CD14-positive monocyte (primary cell): Measurements from ENCODE around the gene ACVR1. TPM values are rescaled to one million over a fixed set of nuclear protein-coding genes. Genes with fewer than 3 reads are reported as not detected.

Experiments
- DNase-seq, 3 donors: peaks; one replicate each; pipeline ENCODE4 v3.0.0-alpha.2; 2011 to 2022
- H2AFZ ChIP-seq: 2 replicates; pipeline ENCODE4 v1.6.0; 2012; ENCODE audit warnings: mild to moderate bottlenecking, low read depth, low read length, inconsistent platforms; ENCODE audit not compliant: insufficient read depth, poor library complexity, severe bottlenecking
- H3K27ac ChIP-seq, 2 donors: 1 replicate in 1 of 2; 2 replicates in 1 of 2; pipeline ENCODE4 v1.5.1; 2012 to 2013; ENCODE audit warnings: low read length in 2 of 2, control low read depth in 1 of 2, inconsistent platforms in 1 of 2, low read depth in 1 of 2, mild to moderate bottlenecking in 1 of 2
- H3K27me3 ChIP-seq, 2 donors: one replicate each; pipeline versions ENCODE4 v1.6.0 to v1.6.1; 2011 to 2013; ENCODE audit warnings: low read length in 2 of 2; ENCODE audit not compliant: control insufficient read depth in 2 of 2, insufficient read depth in 2 of 2
- H3K36me3 ChIP-seq, 2 donors: replicated peaks in 1 of 2; 1 replicate in 1 of 2; 2 replicates in 1 of 2; pipeline versions ENCODE4 v1.5.1 to v1.6.1; 2012 to 2013; ENCODE audit warnings: low read length in 2 of 2, control low read depth in 1 of 2, inconsistent platforms in 1 of 2, mild to moderate bottlenecking in 1 of 2; ENCODE audit not compliant: insufficient read depth in 2 of 2, control insufficient read depth in 1 of 2
- H3K4me1 ChIP-seq, 2 donors: 1 replicate in 1 of 2; 2 replicates in 1 of 2; pipeline versions ENCODE4 v1.5.1 to v1.6.1; 2012 to 2013; ENCODE audit warnings: low read length in 2 of 2, control low read depth in 1 of 2, inconsistent platforms in 1 of 2, mild to moderate bottlenecking in 1 of 2, moderate library complexity in 1 of 2; ENCODE audit not compliant: insufficient read depth in 2 of 2, control insufficient read depth in 1 of 2
- H3K4me2 ChIP-seq: replicated peaks from 2 replicates; pipeline ENCODE3; 2012; ENCODE audit warnings: low read length, moderate library complexity, mild to moderate bottlenecking; ENCODE audit not compliant: poor library complexity, severe bottlenecking; ENCODE audit errors: extremely low read depth
- H3K4me3 ChIP-seq, 3 experiments: fragments of 200-600 bp in 1 of 3; sonication (generic) in 1 of 3; replicated peaks in 1 of 3; 1 replicate in 2 of 3; 2 replicates in 1 of 3; pipeline ENCODE4 v1.5.1; 2011 to 2013; ENCODE audit warnings: low read length in 3 of 3, mild to moderate bottlenecking in 3 of 3, control low read depth in 2 of 3, low read depth in 2 of 3, inconsistent platforms in 1 of 3, moderate library complexity in 1 of 3
- H3K79me2 ChIP-seq: 2 replicates; pipeline ENCODE4 v1.6.0; 2012; ENCODE audit warnings: mild to moderate bottlenecking, control low read depth, inconsistent platforms, low read length, moderate library complexity; ENCODE audit not compliant: insufficient read depth
- H3K9ac ChIP-seq: 2 replicates; pipeline ENCODE4 v1.6.0; 2017; ENCODE audit warnings: low read length, mild to moderate bottlenecking; ENCODE audit not compliant: insufficient read depth, poor library complexity, severe bottlenecking
- H3K9me3 ChIP-seq, 2 donors: replicated peaks in 1 of 2; 1 replicate in 1 of 2; 2 replicates in 1 of 2; pipeline versions ENCODE4 v1.5.1 to v1.6.1; 2012 to 2013; ENCODE audit warnings: low read length in 2 of 2, control low read depth in 1 of 2; ENCODE audit not compliant: control insufficient read depth in 1 of 2, insufficient read depth in 1 of 2
- H4K20me1 ChIP-seq: 2 replicates; pipeline ENCODE4 v1.6.0; 2012; ENCODE audit warnings: mild to moderate bottlenecking, low read length, control low read depth, moderate library complexity; ENCODE audit not compliant: insufficient read depth
- H3K27ac Mint-ChIP-seq, 7 donors: one replicate each; pipeline ENCODE4 v1.8.0; 2020; ENCODE audit warnings: mild to moderate bottlenecking in 7 of 7, mixed read lengths in 7 of 7, moderate library complexity in 6 of 7, inconsistent platforms in 2 of 7
- H3K27me3 Mint-ChIP-seq, 3 donors: one replicate each; pipeline ENCODE4 v1.8.0; 2021 to 2022; ENCODE audit warnings: low read depth in 3 of 3, mild to moderate bottlenecking in 3 of 3, mixed read lengths in 3 of 3, moderate library complexity in 3 of 3, inconsistent platforms in 1 of 3
- H3K36me3 Mint-ChIP-seq, 2 donors: one replicate each; pipeline ENCODE4 v1.8.0; 2020; ENCODE audit warnings: mixed read lengths in 2 of 2, inconsistent platforms in 1 of 2, mild to moderate bottlenecking in 1 of 2
- H3K4me1 Mint-ChIP-seq: one replicate; pipeline ENCODE4 v1.8.0; 2020; ENCODE audit warnings: mild to moderate bottlenecking, mixed read lengths
- H3K4me3 Mint-ChIP-seq, 2 donors: one replicate each; pipeline ENCODE4 v1.8.0; 2020; ENCODE audit warnings: mild to moderate bottlenecking in 2 of 2, mixed read lengths in 2 of 2, moderate library complexity in 1 of 2
- H3K9me3 Mint-ChIP-seq, 7 donors: one replicate each; pipeline ENCODE4 v1.8.0; 2020 to 2022; ENCODE audit warnings: mixed read lengths in 7 of 7, mild to moderate bottlenecking in 6 of 7, moderate library complexity in 6 of 7, inconsistent platforms in 2 of 7
- WGBS: methylation state at CpG from one replicate; pipeline ENCODE4 v1.1.5; 2013; ENCODE audit warnings: missing lambda C conversion rate; ENCODE audit not compliant: insufficient coverage; 5-methylcytosine and 5-hydroxymethylcytosine counted together
- intact Hi-C, 2 donors: fragments of 100-400 bp; cut with micrococcal nuclease; formaldehyde crosslinking; loops; one replicate each; pipeline versions ENCODE4 v1.15.0 to v1.15.1; 2023
- polyA plus RNA-seq, 3 donors: library from polyadenylated mRNA; depleted of rRNA in 1 of 3; unstranded in 2 of 3; stranded (reverse) in 1 of 3; fragments of 300-500 nt in 2 of 3; fragments of >200 nt in 1 of 3; fragmentation: Illumina TruSeq in 2 of 3; gene quantifications; 1 replicate in 2 of 3; 2 replicates in 1 of 3; pipeline ENCODE4 v1.2.3, GENCODE V29; 2012 to 2021
- TF ChIP-seq, protein P1 (sequence below): fragments of 200-600 bp; IDR thresholded peaks from one replicate; pipeline ENCODE4 v1.8.0; 2022; ENCODE audit warnings: antibody characterized with exemption, mild to moderate bottlenecking

ACVR1 gene
- polyA plus RNA-seq, 3 donors = 2.8 to 13.4 (median 4.9) TPM

DNA sequence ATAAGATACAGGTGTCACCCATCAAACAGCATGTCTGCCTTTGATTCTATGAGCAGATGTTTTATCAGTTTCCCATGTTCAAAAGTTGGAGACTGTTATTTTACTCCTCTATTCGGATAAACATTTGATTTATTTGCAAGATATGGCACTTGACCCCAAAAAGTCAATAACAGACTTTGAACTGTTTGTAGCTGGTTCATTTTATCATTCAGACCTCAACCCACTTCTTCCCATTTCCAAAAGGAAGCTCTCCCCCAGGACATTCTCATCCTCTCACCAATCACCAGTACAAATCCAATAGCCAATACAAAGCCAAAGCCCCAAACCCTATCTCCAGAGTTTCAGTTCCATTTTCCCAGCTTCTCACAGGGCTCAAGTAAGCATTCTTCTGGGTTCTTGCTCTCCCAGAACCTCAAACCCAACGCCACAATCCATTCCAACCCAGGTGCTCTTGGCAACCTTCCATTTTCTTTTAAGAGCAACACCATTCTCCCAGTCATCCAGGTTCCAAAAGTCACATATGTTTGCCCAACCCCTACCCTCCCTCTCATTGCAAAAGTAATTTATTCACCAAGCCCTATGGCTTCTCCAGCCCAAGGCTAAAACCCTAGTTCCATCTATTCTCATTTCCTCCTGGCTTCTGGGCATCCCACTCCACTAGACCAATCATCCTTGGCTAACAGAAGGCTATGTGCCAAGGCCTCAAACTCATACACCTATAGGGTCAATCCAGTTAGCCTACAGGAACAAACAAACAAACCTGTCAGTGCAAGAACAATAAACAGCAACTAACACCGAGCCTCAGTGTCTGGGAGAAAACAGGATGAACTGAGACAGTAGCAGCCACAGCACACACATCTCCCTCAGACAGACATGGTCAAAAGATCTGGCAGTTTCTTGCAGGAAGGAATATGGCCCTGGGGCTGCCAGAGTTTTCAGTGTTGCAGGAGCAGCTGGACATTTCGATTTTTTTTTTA lies 9.2 kb downstream of the ACVR1 start:
- Mint-ChIP-seq H3K4me1 (peaks cover 5% of the 10 kb centered on the region), H3K4me3 (no peak overlapping the region), H3K27ac (peak overlapping the region in 1 of 7 donors; percentile 8), H3K27me3 (peaks cover 0 to 3% (median 0%) of the 10 kb centered on the region in 3 donors), H3K9me3 (no peaks in the 10 kb centered on the region), H3K36me3 (peaks cover 4 to 5% of the 10 kb centered on the region in 2 donors)
- Histone ChIP-seq H3K4me3 (no peak overlapping the region), H3K9ac (no peak overlapping the region), H3K27ac (no peak overlapping the region), H3K36me3 (no peaks in the 10 kb centered on the region), H3K79me2 (peaks cover 5% of the 10 kb centered on the region), H2AFZ (no peak overlapping the region), H4K20me1 (peaks cover 44% of the 10 kb centered on the region), H3K9me3 (no peaks in the 10 kb centered on the region), H3K27me3 (no peaks in the 10 kb centered on the region), H3K4me2 (no peak overlapping the region), H3K4me1 (no peaks in the 10 kb centered on the region)
- TF ChIP-seq, protein P1, sequence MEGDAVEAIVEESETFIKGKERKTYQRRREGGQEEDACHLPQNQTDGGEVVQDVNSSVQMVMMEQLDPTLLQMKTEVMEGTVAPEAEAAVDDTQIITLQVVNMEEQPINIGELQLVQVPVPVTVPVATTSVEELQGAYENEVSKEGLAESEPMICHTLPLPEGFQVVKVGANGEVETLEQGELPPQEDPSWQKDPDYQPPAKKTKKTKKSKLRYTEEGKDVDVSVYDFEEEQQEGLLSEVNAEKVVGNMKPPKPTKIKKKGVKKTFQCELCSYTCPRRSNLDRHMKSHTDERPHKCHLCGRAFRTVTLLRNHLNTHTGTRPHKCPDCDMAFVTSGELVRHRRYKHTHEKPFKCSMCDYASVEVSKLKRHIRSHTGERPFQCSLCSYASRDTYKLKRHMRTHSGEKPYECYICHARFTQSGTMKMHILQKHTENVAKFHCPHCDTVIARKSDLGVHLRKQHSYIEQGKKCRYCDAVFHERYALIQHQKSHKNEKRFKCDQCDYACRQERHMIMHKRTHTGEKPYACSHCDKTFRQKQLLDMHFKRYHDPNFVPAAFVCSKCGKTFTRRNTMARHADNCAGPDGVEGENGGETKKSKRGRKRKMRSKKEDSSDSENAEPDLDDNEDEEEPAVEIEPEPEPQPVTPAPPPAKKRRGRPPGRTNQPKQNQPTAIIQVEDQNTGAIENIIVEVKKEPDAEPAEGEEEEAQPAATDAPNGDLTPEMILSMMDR = no peak
- intact Hi-C loops = no loop called here
- WGBS = 94% methylated on average over 2 of the region's 4 CpGs
- DNase-seq = no peak

- H3K4me1 ChIP-seq = no peaks in the 10 kb centered on the region
- no peaks in the 10 kb centered on the region for H3K36me3 ChIP-seq
- no peak overlapping the region for H3K27ac ChIP-seq
- H3K79me2 ChIP-seq = peaks cover 6% of the 10 kb centered on the region
- no peak overlapping the region for H3K4me3 ChIP-seq
- DNase-seq = no peak
- intact Hi-C loops = no loop called here
- no peaks in the 10 kb centered on the region for H3K9me3 ChIP-seq
- H3K27me3 Mint-ChIP-seq = peaks cover 0 to 3% (median 0%) of the 10 kb centered on the region in 3 donors
- no peak overlapping the region for H3K4me3 Mint-ChIP-seq
- no peaks in the 10 kb centered on the region for H3K27me3 ChIP-seq
- peaks cover 5% of the 10 kb centered on the region for H3K4me1 Mint-ChIP-seq
- H3K27ac Mint-ChIP-seq = no peak overlapping the region
- no peaks in the 10 kb centered on the region for H3K9me3 Mint-ChIP-seq
- H2AFZ ChIP-seq = no peak overlapping the region
- 100% methylated on average over 1 of the region's 3 CpGs for whole genome bisulfite sequencing
- H3K4me2 ChIP-seq = no peak overlapping the region
- no peak overlapping the region for H3K9ac ChIP-seq
- TF ChIP-seq, protein P1 = no peak
- H3K36me3 Mint-ChIP-seq = peaks cover 4 to 5% of the 10 kb centered on the region in 2 donors
- peaks cover 44% of the 10 kb centered on the region for H4K20me1 ChIP-seq
Measured at GRCh38 chr2:157866202-157866601, 9.9 kb downstream of the ACVR1 start.
